ENCODE measurements around the gene KRTAP10-6.
"Not testable (repeated sequence)": the region's sequence is repeated elsewhere in the genome, so short reads cannot be mapped to it uniquely, and the experiment has no call there.

The KRTAP10-6 gene

GRCh38 chr21:44636209-44637017, 44.1 kb upstream of the KRTAP10-6 start:
- in situ Hi-C loops (cut with HindIII; ENCODE audit: low sequenced_read_pairs), result no loop called here
- TF ChIP-seq CTCF (IDR thresholded peaks at IDR 0.05; ENCODE audit: low read depth, low read length), result no peak
- DNase-seq (ENCODE audit: low read depth, low spot score), result no peak
- H3K4me3 ChIP-seq (ENCODE audit: low read depth, low read length), result no peak overlapping the region

- in situ Hi-C loops (cut with HindIII; ENCODE audit: low sequenced_read_pairs), result no loop called here
- no peak for DNase-seq (ENCODE audit: low read depth, low spot score)
- TF ChIP-seq CTCF (IDR thresholded peaks at IDR 0.05; ENCODE audit: low read depth, low read length), result no peak
- H3K4me3 ChIP-seq (ENCODE audit: low read depth, low read length), result no peak overlapping the region
These were observed 39.8 kb upstream of the KRTAP10-6 start for GRCh38 chr21:44632067-44632466.

- no peak for TF ChIP-seq CTCF (IDR thresholded peaks at IDR 0.05; ENCODE audit: low read depth, low read length)
- H3K4me3 ChIP-seq (ENCODE audit: low read depth, low read length), result no peak overlapping the region
- in situ Hi-C loops (cut with HindIII; ENCODE audit: low sequenced_read_pairs), result no loop called here
- DNase-seq (ENCODE audit: low read depth, low spot score), result no peak
These were observed 38.1 kb upstream of the KRTAP10-6 start for GRCh38 chr21:44630440-44630839.

GRCh38 chr21:44628707-44629391, 36.5 kb upstream of the KRTAP10-6 start:
- in situ Hi-C loops (cut with HindIII; ENCODE audit: low sequenced_read_pairs), result no loop called here
- DNase-seq (ENCODE audit: low read depth, low spot score), result no peak
- TF ChIP-seq CTCF (IDR thresholded peaks at IDR 0.05; ENCODE audit: low read depth, low read length), result no peak
- H3K4me3 ChIP-seq (ENCODE audit: low read depth, low read length), result no peak overlapping the region

GRCh38 chr21:44627831-44628233, 35.5 kb upstream of the KRTAP10-6 start:
- DNase-seq (ENCODE audit: low read depth, low spot score); H3K4me3 ChIP-seq (ENCODE audit: low read depth, low read length); in situ Hi-C loops (cut with HindIII; ENCODE audit: low sequenced_read_pairs): not testable (repeated sequence)

GRCh38 chr21:44627181-44627822, 35.0 kb upstream of the KRTAP10-6 start:
- H3K4me3 ChIP-seq (ENCODE audit: low read depth, low read length); in situ Hi-C loops (cut with HindIII; ENCODE audit: low sequenced_read_pairs); DNase-seq (ENCODE audit: low read depth, low spot score): not testable (repeated sequence)

- TF ChIP-seq CTCF (IDR thresholded peaks at IDR 0.05; ENCODE audit: low read depth, low read length), result no peak
- no peak for DNase-seq (ENCODE audit: low read depth, low spot score)
- in situ Hi-C loops (cut with HindIII; ENCODE audit: low sequenced_read_pairs), result no loop called here
- H3K4me3 ChIP-seq (ENCODE audit: low read depth, low read length), result no peak within 1 kb of the TSS
These were observed 34.4 kb upstream of the KRTAP10-6 start, which contains the start of gene KRTAP10-9 for GRCh38 chr21:44626673-44627143. TSS of gene KRTAP10-9 (plus strand) at chr21:44627093. CDS start at chr21:44627172, 79 bp downstream.

All from astrocyte of the spinal cord (primary cell).